ENCODE data around the gene TTLL1.
"Not testable (repeated sequence)": the region's sequence is repeated elsewhere in the genome, so short reads cannot be mapped to it uniquely, and the experiment has no call there.

The TTLL1 gene

GRCh38 chr22:43109511-43109910 lies 20.3 kb upstream of the TTLL1 start:
- TF ChIP-seq, protein P1, sequence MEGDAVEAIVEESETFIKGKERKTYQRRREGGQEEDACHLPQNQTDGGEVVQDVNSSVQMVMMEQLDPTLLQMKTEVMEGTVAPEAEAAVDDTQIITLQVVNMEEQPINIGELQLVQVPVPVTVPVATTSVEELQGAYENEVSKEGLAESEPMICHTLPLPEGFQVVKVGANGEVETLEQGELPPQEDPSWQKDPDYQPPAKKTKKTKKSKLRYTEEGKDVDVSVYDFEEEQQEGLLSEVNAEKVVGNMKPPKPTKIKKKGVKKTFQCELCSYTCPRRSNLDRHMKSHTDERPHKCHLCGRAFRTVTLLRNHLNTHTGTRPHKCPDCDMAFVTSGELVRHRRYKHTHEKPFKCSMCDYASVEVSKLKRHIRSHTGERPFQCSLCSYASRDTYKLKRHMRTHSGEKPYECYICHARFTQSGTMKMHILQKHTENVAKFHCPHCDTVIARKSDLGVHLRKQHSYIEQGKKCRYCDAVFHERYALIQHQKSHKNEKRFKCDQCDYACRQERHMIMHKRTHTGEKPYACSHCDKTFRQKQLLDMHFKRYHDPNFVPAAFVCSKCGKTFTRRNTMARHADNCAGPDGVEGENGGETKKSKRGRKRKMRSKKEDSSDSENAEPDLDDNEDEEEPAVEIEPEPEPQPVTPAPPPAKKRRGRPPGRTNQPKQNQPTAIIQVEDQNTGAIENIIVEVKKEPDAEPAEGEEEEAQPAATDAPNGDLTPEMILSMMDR (IDR thresholded peaks at IDR 0.05; ENCODE audit: insufficient read depth, low read length, poor library complexity, severe bottlenecking), result no peak
- no peak for DNase-seq (ENCODE audit: extremely low read depth, insufficient read length)
- Histone ChIP-seq H3K36me3 (ENCODE audit: control insufficient read depth, insufficient read depth, low read length) (no peaks in the 10 kb centered on the region), H3K4me3 (replicated peaks; ENCODE audit: low read depth, low read length) (no peak overlapping the region), H3K27me3 (replicated peaks; ENCODE audit: control insufficient read depth, insufficient read depth, low read length) (no peaks in the 10 kb centered on the region; the same call in 1 of the 2 replicates)

DNA sequence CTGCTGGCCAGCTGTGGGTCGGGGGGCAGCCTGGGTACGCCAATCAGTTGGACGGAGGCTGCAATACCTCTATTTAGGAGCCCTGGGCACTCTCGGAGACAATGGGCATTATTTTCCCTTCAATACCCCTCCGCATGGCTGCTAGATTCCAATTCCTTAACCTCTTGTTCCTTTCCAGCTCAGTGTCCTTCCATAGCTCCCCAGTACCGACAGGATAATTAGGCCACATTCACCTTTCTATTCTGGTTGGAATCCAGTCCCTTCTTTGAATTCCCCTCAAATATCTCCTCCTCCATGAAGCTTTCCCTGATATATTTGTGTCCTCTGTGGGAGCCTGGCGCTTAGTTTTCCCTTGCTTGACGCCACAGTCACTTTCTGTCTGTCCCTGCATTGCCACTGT lies 17.1 kb upstream of the TTLL1 start:
- no peaks in the 10 kb centered on the region; the same call in 1 of the 2 replicates for H3K27me3 ChIP-seq (replicated peaks; ENCODE audit: control insufficient read depth, insufficient read depth, low read length)
- no peak overlapping the region for H3K4me3 ChIP-seq (replicated peaks; ENCODE audit: low read depth, low read length)
- DNase-seq (ENCODE audit: extremely low read depth, insufficient read length), result no peak
- no peaks in the 10 kb centered on the region for H3K36me3 ChIP-seq (ENCODE audit: control insufficient read depth, insufficient read depth, low read length)
- TF ChIP-seq, protein P1 (IDR thresholded peaks at IDR 0.05; ENCODE audit: insufficient read depth, low read length, poor library complexity, severe bottlenecking), result no peak

DNA sequence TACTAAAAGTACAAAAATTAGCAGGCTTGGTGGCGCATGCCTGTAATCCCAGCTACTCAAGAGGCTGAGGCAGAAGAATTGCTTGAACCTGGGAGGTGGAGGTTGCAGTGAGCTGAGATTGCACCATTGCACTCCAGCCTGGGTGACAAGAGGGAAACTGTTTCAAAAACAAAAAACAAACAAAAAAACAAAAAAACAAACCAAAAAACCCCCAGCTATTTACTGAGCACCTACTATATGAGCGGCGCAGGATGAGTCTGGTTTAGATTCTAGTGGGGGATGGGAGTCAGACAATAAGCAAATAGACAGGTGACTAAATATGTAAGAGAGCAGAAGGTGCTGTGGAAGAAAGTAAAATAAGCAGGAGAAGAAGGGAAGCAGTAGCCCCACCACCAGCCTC lies 15.8 kb upstream of the TTLL1 start:
- H3K36me3 ChIP-seq (ENCODE audit: control insufficient read depth, insufficient read depth, low read length); DNase-seq (ENCODE audit: extremely low read depth, insufficient read length); H3K27me3 ChIP-seq (replicated peaks; ENCODE audit: control insufficient read depth, insufficient read depth, low read length); H3K4me3 ChIP-seq (replicated peaks; ENCODE audit: low read depth, low read length): not testable (repeated sequence)

GRCh38 chr22:43104056-43104625 lies 14.9 kb upstream of the TTLL1 start:
- not testable (repeated sequence) for H3K27me3 ChIP-seq (replicated peaks; ENCODE audit: control insufficient read depth, insufficient read depth, low read length); DNase-seq (ENCODE audit: extremely low read depth, insufficient read length); H3K4me3 ChIP-seq (replicated peaks; ENCODE audit: low read depth, low read length); H3K36me3 ChIP-seq (ENCODE audit: control insufficient read depth, insufficient read depth, low read length)

GRCh38 chr22:43101306-43101705 lies 12.1 kb upstream of the TTLL1 start:
- Histone ChIP-seq H3K4me3 (replicated peaks; ENCODE audit: low read depth, low read length) (no peak overlapping the region), H3K27me3 (replicated peaks; ENCODE audit: control insufficient read depth, insufficient read depth, low read length) (no peaks in the 10 kb centered on the region), H3K36me3 (ENCODE audit: control insufficient read depth, insufficient read depth, low read length) (no peaks in the 10 kb centered on the region)
- no peak for DNase-seq (ENCODE audit: extremely low read depth, insufficient read length)
- TF ChIP-seq, protein P1 (IDR thresholded peaks at IDR 0.05; ENCODE audit: insufficient read depth, low read length, poor library complexity, severe bottlenecking), result no peak

GRCh38 chr22:43100225-43100624 lies 11.0 kb upstream of the TTLL1 start:
- TF ChIP-seq, protein P1 (IDR thresholded peaks at IDR 0.05; ENCODE audit: insufficient read depth, low read length, poor library complexity, severe bottlenecking), result no peak
- no peak overlapping the region for H3K4me3 ChIP-seq (replicated peaks; ENCODE audit: low read depth, low read length)
- no peaks in the 10 kb centered on the region for H3K27me3 ChIP-seq (replicated peaks; ENCODE audit: control insufficient read depth, insufficient read depth, low read length)
- DNase-seq (ENCODE audit: extremely low read depth, insufficient read length), result no peak
- no peaks in the 10 kb centered on the region for H3K36me3 ChIP-seq (ENCODE audit: control insufficient read depth, insufficient read depth, low read length)

GRCh38 chr22:43099095-43099494 lies 9.9 kb upstream of the TTLL1 start:
- Histone ChIP-seq H3K36me3 (ENCODE audit: control insufficient read depth, insufficient read depth, low read length) (no peaks in the 10 kb centered on the region), H3K27me3 (replicated peaks; ENCODE audit: control insufficient read depth, insufficient read depth, low read length) (no peaks in the 10 kb centered on the region), H3K4me3 (replicated peaks; ENCODE audit: low read depth, low read length) (no peak overlapping the region)
- DNase-seq (ENCODE audit: extremely low read depth, insufficient read length), result no peak
- TF ChIP-seq, protein P1 (IDR thresholded peaks at IDR 0.05; ENCODE audit: insufficient read depth, low read length, poor library complexity, severe bottlenecking), result no peak
